Bladder microvascular endothelial cell (primary cell): Measurements from ENCODE around the gene CFHR3. TPM values are rescaled to one million over a fixed set of nuclear protein-coding genes. Genes with fewer than 3 reads are reported as not detected.

ENCODE experiments used
- total RNA-seq: library from RNA; depleted of rRNA; stranded (reverse); fragments of >200 nt; gene quantifications from 2 replicates; pipeline ENCODE4 v1.2.3, GENCODE V29; 2014

Gene CFHR3
- total RNA-seq, result not detected in 2 replicates

DNA sequence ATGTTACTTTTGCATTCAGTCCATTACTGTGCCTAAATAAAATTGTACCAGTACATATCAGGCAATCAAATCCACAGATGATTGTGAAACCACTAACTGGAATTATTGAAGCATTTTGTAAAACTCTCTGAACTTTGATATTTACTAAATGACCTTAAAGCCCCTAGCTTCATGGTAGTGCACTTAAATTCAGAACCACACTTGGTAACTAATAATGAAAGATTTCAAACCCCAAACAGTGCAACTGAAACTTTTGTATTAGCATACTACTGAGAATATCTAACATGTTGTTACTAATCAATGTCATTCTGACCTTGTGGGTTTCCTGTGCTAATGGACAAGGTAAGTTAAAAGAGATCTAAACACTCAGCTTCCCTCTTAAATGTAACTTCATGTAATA, at the start of gene CFHR3:
Gene CFHR3 (plus strand): TSS at position 238 of the 400 bp plus-strand sequence. CDS start 47 bp downstream, at position 285.

DNA sequence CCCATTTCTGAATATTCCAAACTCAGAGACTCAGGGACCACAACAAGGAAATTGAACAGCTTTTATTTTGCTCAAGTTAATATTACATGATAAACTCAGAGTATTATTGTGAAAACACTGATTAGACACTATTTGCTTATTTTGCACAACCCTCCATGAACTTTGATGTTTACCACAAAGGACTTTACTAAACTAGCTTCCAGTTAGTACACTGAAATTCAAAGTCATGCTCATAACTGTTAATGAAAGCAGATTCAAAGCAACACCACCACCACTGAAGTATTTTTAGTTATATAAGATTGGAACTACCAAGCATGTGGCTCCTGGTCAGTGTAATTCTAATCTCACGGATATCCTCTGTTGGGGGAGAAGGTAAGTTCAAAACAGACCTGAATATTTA, 44.9 kb downstream of the CFHR3 start, which contains the start of gene CFHR1:
Gene CFHR1 (plus strand): TSS at position 201 of the 400 bp plus-strand sequence. CDS start 114 bp downstream, at position 315.

Other genes starting within 250 kb of the CFHR3 start
- 0.13 TPM in 1 of 2 replicates, not detected in the other for gene KCNT2, start 166.4 kb upstream of the CFHR3 start, total RNA-seq
- gene CFH, start 122.8 kb upstream of the CFHR3 start, total RNA-seq, result 12.6 and 14.9 TPM in 2 replicates
- not detected in 2 replicates for gene CFHR1, start 44.9 kb downstream of the CFHR3 start, total RNA-seq
- gene CFHR4, start 113.2 kb downstream of the CFHR3 start, total RNA-seq, result not detected in 2 replicates
- gene CFHR2, start 168.9 kb downstream of the CFHR3 start, total RNA-seq, result not detected in 2 replicates
- not detected in 2 replicates for gene CFHR5, start 202.7 kb downstream of the CFHR3 start, total RNA-seq